Activated CD4-positive, CD25-positive, alpha-beta regulatory T cell treated with anti-CD3 and anti-CD28 coated beads, Interleukin-2, amount 50 U/mL, for 72 hours (primary cell): ENCODE results near the gene MYL6.
A peak's percentile ranks its signal among the peaks of the same experiment; 100 is the strongest.
"Not testable (repeated sequence)": the region's sequence is repeated elsewhere in the genome, so short reads cannot be mapped to it uniquely, and the experiment has no call there.

Experiments
- DNase-seq: peaks from one replicate; pipeline ENCODE4 v3.0.0; 2021

Gene MYL6

DNA sequence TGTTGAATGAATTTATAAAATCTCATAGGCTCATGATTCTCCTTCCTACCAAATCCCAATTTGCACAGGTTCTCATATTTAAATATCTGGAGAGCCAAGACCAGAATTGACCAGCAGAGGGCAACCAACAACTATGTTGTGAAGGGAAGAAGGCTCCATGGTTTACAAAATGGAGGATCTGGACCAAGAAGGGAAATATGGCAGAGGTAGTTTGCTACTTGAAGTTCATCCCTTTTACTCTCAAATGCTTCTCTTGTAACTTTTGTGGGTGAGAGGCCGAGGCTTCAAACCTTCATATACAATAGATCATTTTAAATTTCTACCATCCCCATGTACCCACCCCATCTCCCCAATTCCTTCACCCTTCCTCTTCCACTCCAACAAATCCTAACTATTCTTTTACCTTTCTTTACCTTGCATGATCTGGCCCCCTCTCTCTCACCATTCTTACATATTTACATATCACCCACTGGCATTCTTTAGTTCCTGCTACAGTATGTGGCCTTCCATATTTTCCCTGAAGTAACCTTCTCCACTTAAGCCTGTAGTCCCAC lies 34.9 kb downstream of the MYL6 start:
- peak; percentile 66 for DNase-seq

DNA sequence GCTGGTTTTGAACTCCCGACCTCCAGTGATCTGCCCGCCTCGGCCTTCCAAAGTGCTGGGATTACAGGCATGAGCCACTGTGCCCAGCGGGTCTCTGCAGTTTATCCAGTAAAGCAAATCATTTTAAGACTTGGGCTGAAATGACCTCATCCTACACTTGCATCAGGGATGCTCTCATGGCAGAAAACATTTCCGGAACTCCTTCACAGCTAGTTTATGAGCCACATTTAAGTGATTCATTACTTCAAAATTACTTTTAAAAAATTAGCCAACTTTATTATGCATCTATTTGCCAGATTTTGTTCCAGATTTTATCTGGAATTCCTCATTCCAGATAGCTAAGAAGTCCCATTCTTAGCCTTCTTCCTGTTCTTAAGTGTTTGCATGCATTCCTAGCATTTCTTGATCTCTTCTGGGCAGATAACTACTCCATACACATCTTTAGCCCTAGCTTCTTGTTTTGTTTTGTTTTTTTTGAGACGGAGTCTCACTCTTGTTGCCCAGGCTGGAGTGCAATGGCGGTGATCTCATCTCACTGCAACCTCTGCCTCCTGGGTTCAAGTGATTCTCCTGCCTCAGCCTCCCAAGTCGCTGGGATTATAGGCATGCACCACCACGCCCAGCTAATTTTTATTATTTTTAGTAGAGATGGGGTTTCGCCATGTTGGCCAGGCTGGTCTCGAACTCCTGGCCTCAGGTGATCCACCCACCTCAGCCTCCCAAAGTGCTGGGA lies 38.8 kb downstream of the MYL6 start:
- DNase-seq, result not testable (repeated sequence)

DNA sequence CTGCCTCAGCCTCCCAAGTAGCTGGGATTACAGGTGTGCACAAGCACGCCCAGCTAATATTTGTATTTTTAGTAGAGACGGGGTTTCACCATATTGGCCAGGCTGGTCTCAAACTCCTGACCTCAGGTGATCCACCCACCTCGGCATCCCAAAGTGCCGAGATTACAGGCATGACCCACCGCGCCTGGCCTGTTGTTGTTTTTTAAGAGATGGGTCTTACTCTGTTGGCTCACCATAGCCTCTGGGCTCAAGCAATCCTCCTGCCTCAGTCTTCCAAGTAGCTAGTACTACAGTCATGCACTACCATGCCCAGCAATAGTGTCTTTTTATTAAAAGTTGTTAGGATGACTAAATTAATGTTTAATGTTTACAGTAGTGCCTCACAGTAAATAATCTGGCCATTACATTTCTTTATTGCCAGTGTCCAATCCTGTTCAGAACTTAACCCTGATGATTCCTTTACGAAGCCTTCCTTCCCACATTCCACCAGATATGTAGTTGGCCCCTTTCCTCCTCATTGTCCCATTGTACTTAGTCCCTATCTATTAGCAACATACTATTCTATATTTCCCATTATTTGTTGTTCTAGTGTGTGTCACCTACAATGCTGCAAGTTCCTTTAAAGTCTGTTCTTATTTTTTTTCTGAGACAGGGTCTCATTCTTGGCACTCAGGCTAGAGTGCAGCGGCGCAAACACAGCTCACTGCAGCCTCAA lies 39.9 kb downstream of the MYL6 start:
- no peak for DNase-seq

DNA sequence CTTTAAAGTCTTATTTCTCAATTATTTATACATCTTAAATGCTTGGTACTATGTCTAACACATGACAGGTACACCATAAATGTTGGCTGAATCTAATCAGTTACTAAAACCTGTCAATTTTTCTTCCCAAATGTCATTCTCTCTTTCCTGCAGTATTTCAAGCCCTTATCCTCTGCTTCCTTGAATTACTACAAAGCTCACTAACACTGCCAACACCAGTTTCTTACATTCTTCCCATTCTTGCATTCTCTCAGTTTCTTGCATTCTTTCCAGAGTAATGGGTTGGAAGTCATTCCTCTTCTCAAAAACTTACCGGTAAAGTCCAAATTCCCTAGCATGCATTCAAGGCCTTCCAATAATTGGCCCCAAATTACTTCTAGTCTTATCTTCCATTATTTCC lies 40.7 kb downstream of the MYL6 start:
- no peak for DNase-seq

DNA sequence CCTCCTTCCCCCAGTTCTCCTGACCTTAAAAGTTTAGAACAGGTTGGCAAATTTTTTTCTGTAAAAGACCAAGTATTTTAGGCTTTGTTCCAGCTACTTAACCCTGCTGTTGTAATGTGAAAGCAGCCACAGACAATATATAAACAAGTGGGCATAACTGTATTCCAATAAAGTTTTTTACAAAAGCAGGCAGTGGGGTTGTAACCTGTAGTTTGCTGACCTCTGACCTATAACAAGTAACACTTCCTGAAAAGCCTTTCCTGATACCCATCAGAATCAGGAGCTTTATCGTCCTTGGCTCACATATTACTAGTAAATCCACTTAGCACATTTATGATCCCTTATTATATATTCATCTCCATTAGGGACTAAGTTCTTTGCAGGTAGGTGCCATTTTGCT lies 44.2 kb downstream of the MYL6 start:
- DNase-seq, result no peak

DNA sequence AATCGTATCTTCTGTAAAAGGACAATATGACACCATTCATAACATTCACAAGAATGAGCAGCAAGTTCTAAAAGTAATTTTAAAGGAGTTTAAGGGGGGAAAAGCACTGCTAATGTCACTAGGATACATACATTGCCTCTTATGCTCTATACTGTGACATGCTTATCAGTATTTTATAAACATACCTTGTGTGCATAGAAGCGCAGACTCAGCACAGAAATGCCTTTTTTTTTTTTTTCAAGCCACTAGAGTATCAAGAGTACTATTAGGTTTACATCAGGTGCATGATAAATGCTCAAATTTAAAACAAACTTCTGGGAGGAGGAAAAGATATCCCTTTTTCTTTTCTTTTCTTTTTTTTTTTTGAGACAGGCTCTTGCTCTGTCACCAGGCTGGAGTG lies 44.7 kb downstream of the MYL6 start:
- no peak for DNase-seq

DNA sequence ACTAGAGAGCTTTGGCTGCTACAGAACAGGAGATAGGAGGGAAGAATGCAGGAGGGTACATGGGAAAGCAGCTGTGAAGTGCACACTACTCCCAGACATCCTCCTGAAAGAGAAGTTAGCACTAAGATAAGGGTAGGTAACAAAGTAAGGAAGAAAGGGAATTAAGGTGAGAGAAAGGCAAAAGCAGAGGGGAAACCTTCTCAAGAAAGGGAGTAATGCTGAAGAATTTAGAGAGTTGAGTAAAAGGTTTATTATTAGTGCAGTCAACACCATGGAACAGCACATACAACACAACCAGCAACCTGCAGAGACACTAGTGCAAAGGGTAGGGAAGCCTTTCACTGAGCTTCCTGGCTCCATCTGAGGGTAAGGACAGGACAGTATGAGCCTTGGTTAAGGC lies 46.1 kb downstream of the MYL6 start:
- no peak for DNase-seq

DNA sequence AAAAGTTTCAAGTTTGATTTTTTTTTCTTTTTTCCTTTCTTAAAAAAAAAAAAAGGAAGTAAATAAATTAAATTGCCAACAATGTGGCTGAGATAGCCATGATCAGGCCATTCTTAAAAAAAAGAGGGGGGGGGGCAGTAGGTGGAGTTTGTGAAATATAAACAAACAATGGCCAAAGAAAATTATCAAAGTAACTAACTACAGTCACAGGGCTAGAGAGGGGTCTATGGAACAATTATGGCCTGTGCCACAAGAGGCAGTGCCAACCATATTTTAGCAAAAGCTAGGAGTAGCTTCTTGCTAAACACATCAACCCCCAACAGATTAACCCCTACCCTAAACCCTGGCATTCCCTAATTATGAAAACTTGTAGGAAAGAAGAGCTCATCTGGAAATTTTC lies 47.3 kb downstream of the MYL6 start:
- no peak for DNase-seq

DNA sequence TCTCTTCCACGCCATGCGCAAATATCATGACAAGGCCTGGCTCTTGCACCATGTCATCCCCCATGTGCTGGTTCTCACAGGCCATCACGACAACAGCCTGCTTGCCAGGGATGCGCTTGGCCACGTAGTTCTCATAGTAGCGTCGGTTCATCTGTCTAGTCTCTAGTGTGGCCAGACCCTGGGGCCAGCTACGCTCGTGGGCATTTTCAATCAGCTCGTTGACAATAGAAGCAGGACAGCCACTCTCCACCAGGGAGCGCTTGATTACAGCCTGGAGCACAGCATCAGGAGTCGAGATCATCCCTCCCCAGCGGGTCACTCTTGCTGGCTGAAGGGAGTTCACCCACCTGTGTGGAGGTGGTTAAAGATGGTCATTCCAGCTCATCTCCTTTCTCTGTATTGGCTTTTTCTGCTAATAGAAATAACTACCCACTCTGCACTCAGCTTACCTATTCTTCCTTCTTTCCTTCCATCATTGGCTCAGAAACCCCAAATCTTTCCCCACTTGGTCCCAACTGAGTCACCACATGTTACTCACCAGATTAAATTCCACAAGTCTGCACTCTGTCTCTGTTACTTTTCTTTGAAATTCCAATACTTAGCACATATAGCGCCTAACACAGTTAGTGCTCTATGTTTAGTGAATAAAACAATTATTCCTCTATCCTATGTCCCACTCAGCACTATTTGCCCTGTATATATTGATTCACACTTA lies 48.5 kb downstream of the MYL6 start:
- no peak for DNase-seq

DNA sequence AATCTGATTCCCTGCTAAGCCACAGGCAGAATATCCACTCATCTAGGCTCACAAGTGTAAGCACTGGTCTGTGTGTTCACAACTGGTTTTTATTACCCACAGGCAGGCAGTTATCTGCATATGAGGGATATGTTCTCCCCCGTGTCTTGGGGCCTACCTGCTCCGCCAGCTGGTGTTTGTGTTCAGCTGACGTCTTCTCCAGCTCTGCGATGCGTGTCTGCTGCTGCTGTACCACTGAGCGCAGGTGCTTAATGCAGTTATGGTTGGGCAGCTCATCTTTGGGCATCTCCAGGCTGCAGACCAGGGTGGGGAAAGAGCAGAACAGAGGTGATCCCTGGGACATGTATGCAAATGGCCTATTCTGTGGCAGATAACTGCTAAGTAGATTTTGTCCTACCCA lies 49.8 kb downstream of the MYL6 start:
- DNase-seq, result no peak
